ENCODE measurements around the gene LEFTY2.
"Not testable (repeated sequence)": the region's sequence is repeated elsewhere in the genome, so short reads cannot be mapped to it uniquely, and the experiment has no call there.

The LEFTY2 gene

GRCh38 chr1:225953315-225953714 is 12.3 kb upstream of the LEFTY2 start:
- no peak for DNase-seq (ENCODE audit: low spot score)

- DNase-seq (ENCODE audit: low spot score): no peak
Observed at GRCh38 chr1:225950905-225951497, 10.0 kb upstream of the LEFTY2 start.

- no peak for DNase-seq (ENCODE audit: low spot score)
Observed at GRCh38 chr1:225949041-225949440, 8.0 kb upstream of the LEFTY2 start.

GRCh38 chr1:225946803-225947202 is 5.8 kb upstream of the LEFTY2 start:
- no peak for DNase-seq (ENCODE audit: low spot score)

GRCh38 chr1:225946082-225946620 is 5.1 kb upstream of the LEFTY2 start:
- no peak for DNase-seq (ENCODE audit: low spot score)

GRCh38 chr1:225945564-225945963 is 4.5 kb upstream of the LEFTY2 start:
- DNase-seq (ENCODE audit: low spot score): no peak

- no peak for DNase-seq (ENCODE audit: low spot score)
Observed at GRCh38 chr1:225944951-225945350, 3.9 kb upstream of the LEFTY2 start.

- no peak for DNase-seq (ENCODE audit: low spot score)
Observed at GRCh38 chr1:225944387-225944786, 3.4 kb upstream of the LEFTY2 start.

- no peak for DNase-seq (ENCODE audit: low spot score)
Observed at GRCh38 chr1:225943582-225943981, 2.6 kb upstream of the LEFTY2 start.

- no peak for DNase-seq (ENCODE audit: low spot score)
Observed at GRCh38 chr1:225942574-225942973, 1.6 kb upstream of the LEFTY2 start.

- no peak for DNase-seq (ENCODE audit: low spot score)
Observed at GRCh38 chr1:225941942-225942222, 862 bp upstream of the LEFTY2 start.

- DNase-seq (ENCODE audit: low spot score): no peak
Observed at GRCh38 chr1:225940385-225941151, 452 bp downstream of the LEFTY2 start.

GRCh38 chr1:225939939-225940310 is 1.1 kb downstream of the LEFTY2 start:
- not testable (repeated sequence) for DNase-seq (ENCODE audit: low spot score)

GRCh38 chr1:225939097-225939938 is 1.7 kb downstream of the LEFTY2 start:
- not testable (repeated sequence) for DNase-seq (ENCODE audit: low spot score)

GRCh38 chr1:225937048-225937968 is 3.7 kb downstream of the LEFTY2 start:
- no peak for DNase-seq (ENCODE audit: low spot score)

- DNase-seq (ENCODE audit: low spot score): no peak
Observed at GRCh38 chr1:225936523-225936922, 4.5 kb downstream of the LEFTY2 start.

GRCh38 chr1:225936086-225936485 is 4.9 kb downstream of the LEFTY2 start:
- DNase-seq (ENCODE audit: low spot score): not testable (repeated sequence)

- DNase-seq (ENCODE audit: low spot score): no peak
Observed at GRCh38 chr1:225934711-225935110, 6.3 kb downstream of the LEFTY2 start.

- no peak for DNase-seq (ENCODE audit: low spot score)
Observed at GRCh38 chr1:225933072-225933471, 7.9 kb downstream of the LEFTY2 start.

- DNase-seq (ENCODE audit: low spot score): no peak
Observed at GRCh38 chr1:225931270-225932136, 9.5 kb downstream of the LEFTY2 start.

- DNase-seq (ENCODE audit: low spot score): no peak
Observed at GRCh38 chr1:225930566-225930965, 10.5 kb downstream of the LEFTY2 start.
